CD14-positive monocyte (primary cell): Measurements from ENCODE around the gene NRXN3. TPM values are rescaled to one million over a fixed set of nuclear protein-coding genes. Genes with fewer than 3 reads are reported as not detected.

Experiments used
- DNase-seq, 3 donors: peaks; one replicate each; pipeline ENCODE4 v3.0.0-alpha.2; 2011 to 2022
- H2AFZ ChIP-seq: 2 replicates; pipeline ENCODE4 v1.6.0; 2012; ENCODE audit warnings: mild to moderate bottlenecking, low read depth, low read length, inconsistent platforms; ENCODE audit not compliant: insufficient read depth, poor library complexity, severe bottlenecking
- H3K27ac ChIP-seq, 2 donors: 1 replicate in 1 of 2; 2 replicates in 1 of 2; pipeline ENCODE4 v1.5.1; 2012 to 2013; ENCODE audit warnings: low read length in 2 of 2, control low read depth in 1 of 2, inconsistent platforms in 1 of 2, low read depth in 1 of 2, mild to moderate bottlenecking in 1 of 2
- H3K27me3 ChIP-seq, 2 donors: one replicate each; pipeline versions ENCODE4 v1.6.0 to v1.6.1; 2011 to 2013; ENCODE audit warnings: low read length in 2 of 2; ENCODE audit not compliant: control insufficient read depth in 2 of 2, insufficient read depth in 2 of 2
- H3K36me3 ChIP-seq, 2 donors: replicated peaks in 1 of 2; 1 replicate in 1 of 2; 2 replicates in 1 of 2; pipeline versions ENCODE4 v1.5.1 to v1.6.1; 2012 to 2013; ENCODE audit warnings: low read length in 2 of 2, control low read depth in 1 of 2, inconsistent platforms in 1 of 2, mild to moderate bottlenecking in 1 of 2; ENCODE audit not compliant: insufficient read depth in 2 of 2, control insufficient read depth in 1 of 2
- H3K4me1 ChIP-seq, 2 donors: 1 replicate in 1 of 2; 2 replicates in 1 of 2; pipeline versions ENCODE4 v1.5.1 to v1.6.1; 2012 to 2013; ENCODE audit warnings: low read length in 2 of 2, control low read depth in 1 of 2, inconsistent platforms in 1 of 2, mild to moderate bottlenecking in 1 of 2, moderate library complexity in 1 of 2; ENCODE audit not compliant: insufficient read depth in 2 of 2, control insufficient read depth in 1 of 2
- H3K4me2 ChIP-seq: replicated peaks from 2 replicates; pipeline ENCODE3; 2012; ENCODE audit warnings: low read length, moderate library complexity, mild to moderate bottlenecking; ENCODE audit not compliant: poor library complexity, severe bottlenecking; ENCODE audit errors: extremely low read depth
- H3K4me3 ChIP-seq, 3 experiments: fragments of 200-600 bp in 1 of 3; sonication (generic) in 1 of 3; replicated peaks in 1 of 3; 1 replicate in 2 of 3; 2 replicates in 1 of 3; pipeline ENCODE4 v1.5.1; 2011 to 2013; ENCODE audit warnings: low read length in 3 of 3, mild to moderate bottlenecking in 3 of 3, control low read depth in 2 of 3, low read depth in 2 of 3, inconsistent platforms in 1 of 3, moderate library complexity in 1 of 3
- H3K79me2 ChIP-seq: 2 replicates; pipeline ENCODE4 v1.6.0; 2012; ENCODE audit warnings: mild to moderate bottlenecking, control low read depth, inconsistent platforms, low read length, moderate library complexity; ENCODE audit not compliant: insufficient read depth
- H3K9ac ChIP-seq: 2 replicates; pipeline ENCODE4 v1.6.0; 2017; ENCODE audit warnings: low read length, mild to moderate bottlenecking; ENCODE audit not compliant: insufficient read depth, poor library complexity, severe bottlenecking
- H3K9me3 ChIP-seq, 2 donors: replicated peaks in 1 of 2; 1 replicate in 1 of 2; 2 replicates in 1 of 2; pipeline versions ENCODE4 v1.5.1 to v1.6.1; 2012 to 2013; ENCODE audit warnings: low read length in 2 of 2, control low read depth in 1 of 2; ENCODE audit not compliant: control insufficient read depth in 1 of 2, insufficient read depth in 1 of 2
- H4K20me1 ChIP-seq: 2 replicates; pipeline ENCODE4 v1.6.0; 2012; ENCODE audit warnings: mild to moderate bottlenecking, low read length, control low read depth, moderate library complexity; ENCODE audit not compliant: insufficient read depth
- H3K27ac Mint-ChIP-seq, 7 donors: one replicate each; pipeline ENCODE4 v1.8.0; 2020; ENCODE audit warnings: mild to moderate bottlenecking in 7 of 7, mixed read lengths in 7 of 7, moderate library complexity in 6 of 7, inconsistent platforms in 2 of 7
- H3K27me3 Mint-ChIP-seq, 3 donors: one replicate each; pipeline ENCODE4 v1.8.0; 2021 to 2022; ENCODE audit warnings: low read depth in 3 of 3, mild to moderate bottlenecking in 3 of 3, mixed read lengths in 3 of 3, moderate library complexity in 3 of 3, inconsistent platforms in 1 of 3
- H3K36me3 Mint-ChIP-seq, 2 donors: one replicate each; pipeline ENCODE4 v1.8.0; 2020; ENCODE audit warnings: mixed read lengths in 2 of 2, inconsistent platforms in 1 of 2, mild to moderate bottlenecking in 1 of 2
- H3K4me1 Mint-ChIP-seq: one replicate; pipeline ENCODE4 v1.8.0; 2020; ENCODE audit warnings: mild to moderate bottlenecking, mixed read lengths
- H3K4me3 Mint-ChIP-seq, 2 donors: one replicate each; pipeline ENCODE4 v1.8.0; 2020; ENCODE audit warnings: mild to moderate bottlenecking in 2 of 2, mixed read lengths in 2 of 2, moderate library complexity in 1 of 2
- H3K9me3 Mint-ChIP-seq, 7 donors: one replicate each; pipeline ENCODE4 v1.8.0; 2020 to 2022; ENCODE audit warnings: mixed read lengths in 7 of 7, mild to moderate bottlenecking in 6 of 7, moderate library complexity in 6 of 7, inconsistent platforms in 2 of 7
- WGBS: methylation state at CpG from one replicate; pipeline ENCODE4 v1.1.5; 2013; ENCODE audit warnings: missing lambda C conversion rate; ENCODE audit not compliant: insufficient coverage; 5-methylcytosine and 5-hydroxymethylcytosine counted together
- intact Hi-C, 2 donors: fragments of 100-400 bp; cut with micrococcal nuclease; formaldehyde crosslinking; loops; one replicate each; pipeline versions ENCODE4 v1.15.0 to v1.15.1; 2023
- polyA plus RNA-seq, 3 donors: library from polyadenylated mRNA; depleted of rRNA in 1 of 3; unstranded in 2 of 3; stranded (reverse) in 1 of 3; fragments of 300-500 nt in 2 of 3; fragments of >200 nt in 1 of 3; fragmentation: Illumina TruSeq in 2 of 3; gene quantifications; 1 replicate in 2 of 3; 2 replicates in 1 of 3; pipeline ENCODE4 v1.2.3, GENCODE V29; 2012 to 2021
- TF ChIP-seq, protein P1 (sequence below): fragments of 200-600 bp; IDR thresholded peaks from one replicate; pipeline ENCODE4 v1.8.0; 2022; ENCODE audit warnings: antibody characterized with exemption, mild to moderate bottlenecking

Gene NRXN3
- polyA plus RNA-seq, 3 donors, result not detected

DNA sequence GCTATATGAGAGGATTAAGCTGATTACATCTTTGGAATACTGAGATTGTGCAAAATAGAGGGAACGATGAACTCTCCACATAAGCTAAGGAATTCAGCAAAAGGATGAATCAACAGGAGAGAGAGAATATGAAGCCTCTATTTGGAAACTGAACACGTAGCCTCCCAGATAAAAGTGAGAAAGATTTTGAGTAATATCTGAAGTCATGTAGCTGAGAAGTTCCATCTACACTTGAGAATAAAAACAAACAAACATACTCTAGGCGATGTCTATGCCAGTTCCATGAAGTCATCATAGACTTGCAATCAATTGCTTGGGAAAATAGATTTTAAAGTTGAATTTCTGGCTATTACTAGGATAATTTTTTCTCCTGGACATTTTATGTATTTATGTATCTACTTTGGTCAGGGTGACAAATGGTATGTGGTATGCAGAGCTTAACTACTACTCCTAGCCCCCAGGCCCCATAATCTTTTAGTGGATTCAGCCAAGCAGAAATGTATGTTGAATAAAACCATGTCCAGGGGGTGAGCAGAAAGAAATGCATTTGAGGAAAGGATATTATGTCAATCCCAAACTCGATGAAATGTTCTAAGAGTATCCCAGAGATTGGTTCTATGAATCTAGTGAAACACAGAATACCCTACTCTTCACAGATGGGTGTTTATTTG is 1413.7 kb downstream of the NRXN3 start:
- peaks cover 0 to 6% (median 0%) of the 10 kb centered on the region in 7 donors for H3K9me3 Mint-ChIP-seq
- H3K4me2 ChIP-seq, result no peak overlapping the region
- no peaks in the 10 kb centered on the region for H3K4me1 ChIP-seq
- H3K27ac Mint-ChIP-seq, result no peak overlapping the region
- no peak overlapping the region for H3K4me3 ChIP-seq
- no peak overlapping the region for H2AFZ ChIP-seq
- H3K27me3 ChIP-seq, result no peaks in the 10 kb centered on the region
- no peaks in the 10 kb centered on the region for H3K36me3 Mint-ChIP-seq
- no peaks in the 10 kb centered on the region for H4K20me1 ChIP-seq
- peaks cover 0 to 3% of the 10 kb centered on the region in 2 donors for H3K9me3 ChIP-seq
- intact Hi-C loops, result no loop called here
- H3K4me3 Mint-ChIP-seq, result no peak overlapping the region
- H3K9ac ChIP-seq, result no peak overlapping the region
- DNase-seq, result no peak
- no CpG with 5 or more reads among the region's 4 CpGs for WGBS
- no peaks in the 10 kb centered on the region for H3K27me3 Mint-ChIP-seq
- H3K79me2 ChIP-seq, result no peaks in the 10 kb centered on the region
- no peak overlapping the region for H3K27ac ChIP-seq
- no peaks in the 10 kb centered on the region for H3K4me1 Mint-ChIP-seq
- TF ChIP-seq, protein P1, sequence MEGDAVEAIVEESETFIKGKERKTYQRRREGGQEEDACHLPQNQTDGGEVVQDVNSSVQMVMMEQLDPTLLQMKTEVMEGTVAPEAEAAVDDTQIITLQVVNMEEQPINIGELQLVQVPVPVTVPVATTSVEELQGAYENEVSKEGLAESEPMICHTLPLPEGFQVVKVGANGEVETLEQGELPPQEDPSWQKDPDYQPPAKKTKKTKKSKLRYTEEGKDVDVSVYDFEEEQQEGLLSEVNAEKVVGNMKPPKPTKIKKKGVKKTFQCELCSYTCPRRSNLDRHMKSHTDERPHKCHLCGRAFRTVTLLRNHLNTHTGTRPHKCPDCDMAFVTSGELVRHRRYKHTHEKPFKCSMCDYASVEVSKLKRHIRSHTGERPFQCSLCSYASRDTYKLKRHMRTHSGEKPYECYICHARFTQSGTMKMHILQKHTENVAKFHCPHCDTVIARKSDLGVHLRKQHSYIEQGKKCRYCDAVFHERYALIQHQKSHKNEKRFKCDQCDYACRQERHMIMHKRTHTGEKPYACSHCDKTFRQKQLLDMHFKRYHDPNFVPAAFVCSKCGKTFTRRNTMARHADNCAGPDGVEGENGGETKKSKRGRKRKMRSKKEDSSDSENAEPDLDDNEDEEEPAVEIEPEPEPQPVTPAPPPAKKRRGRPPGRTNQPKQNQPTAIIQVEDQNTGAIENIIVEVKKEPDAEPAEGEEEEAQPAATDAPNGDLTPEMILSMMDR, result no peak
- H3K36me3 ChIP-seq, result no peaks in the 10 kb centered on the region

DNA sequence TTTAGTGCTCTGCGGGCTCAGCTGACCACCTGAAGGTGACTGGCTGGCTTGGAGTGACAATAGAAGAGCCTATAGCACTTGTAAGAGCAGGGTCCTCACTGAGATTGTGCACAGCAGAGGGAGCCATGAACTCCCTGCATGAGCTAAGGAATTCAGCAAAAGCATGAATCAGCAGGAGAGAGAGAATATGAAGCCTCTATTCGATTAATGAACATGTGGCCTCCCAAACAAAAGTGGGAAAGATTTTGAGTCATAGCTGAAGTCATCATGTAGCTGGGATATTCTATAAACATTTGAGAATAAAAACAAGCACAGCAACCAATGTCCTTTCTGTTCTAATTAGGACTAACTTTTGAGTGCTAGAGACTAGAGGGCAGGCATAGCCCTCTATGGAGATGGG is 1414.5 kb downstream of the NRXN3 start:
- Histone ChIP-seq H3K9me3 (peaks cover 0 to 3% of the 10 kb centered on the region in 2 donors), H3K79me2 (no peaks in the 10 kb centered on the region), H3K4me1 (no peaks in the 10 kb centered on the region), H3K4me2 (no peak overlapping the region), H2AFZ (no peak overlapping the region), H3K4me3 (no peak overlapping the region), H4K20me1 (no peaks in the 10 kb centered on the region), H3K27ac (no peak overlapping the region), H3K27me3 (no peaks in the 10 kb centered on the region), H3K36me3 (no peaks in the 10 kb centered on the region), H3K9ac (no peak overlapping the region)
- DNase-seq, result no peak
- TF ChIP-seq, protein P1, result no peak
- Mint-ChIP-seq H3K4me3 (no peak overlapping the region), H3K27me3 (no peaks in the 10 kb centered on the region), H3K4me1 (no peaks in the 10 kb centered on the region), H3K9me3 (peaks cover 0 to 6% (median 0%) of the 10 kb centered on the region in 7 donors), H3K36me3 (no peaks in the 10 kb centered on the region), H3K27ac (no peak overlapping the region)
- WGBS, result no CpG with 5 or more reads among the region's 2 CpGs
- intact Hi-C loops, result no loop called here
